Parathyroid adenoma (tissue), 2 donors: ENCODE results near the gene SPATA33.

ENCODE experiments used
- H2AFZ ChIP-seq: fragments of 300-600 bp; sonication (generic); one replicate; pipeline ENCODE4 v1.7.0; 2017; ENCODE audit warnings: antibody characterized with exemption, mild to moderate bottlenecking
- H3K27ac ChIP-seq: fragments of 300-600 bp; sonication (generic); one replicate; pipeline ENCODE4 v1.7.0; 2017
- H3K27me3 ChIP-seq: fragments of 300-600 bp; sonication (generic); one replicate; pipeline ENCODE4 v1.7.0; 2017; ENCODE audit warnings: low read length; ENCODE audit not compliant: control insufficient read depth, insufficient read depth
- H3K36me3 ChIP-seq: fragments of 300-600 bp; sonication (generic); one replicate; pipeline ENCODE4 v1.7.0; 2017; ENCODE audit warnings: low read length; ENCODE audit not compliant: control insufficient read depth, insufficient read depth
- H3K4me1 ChIP-seq: fragments of 300-600 bp; sonication (generic); one replicate; pipeline ENCODE4 v1.7.0; 2017; ENCODE audit warnings: control low read depth
- H3K4me2 ChIP-seq: fragments of 300-600 bp; sonication (generic); one replicate; pipeline ENCODE4 v1.7.0; 2017; ENCODE audit warnings: low read length
- H3K4me3 ChIP-seq: fragments of 300-600 bp; sonication (generic); one replicate; pipeline ENCODE4 v1.7.0; 2017; ENCODE audit warnings: low read depth, low read length
- H3K79me2 ChIP-seq: fragments of 300-600 bp; sonication (generic); one replicate; pipeline ENCODE4 v1.7.0; 2017; ENCODE audit warnings: control low read depth
- H3K9ac ChIP-seq: fragments of 300-600 bp; sonication (generic); one replicate; pipeline ENCODE4 v1.7.0; 2017; ENCODE audit warnings: mild to moderate bottlenecking
- H3K9me3 ChIP-seq: fragments of 300-600 bp; sonication (generic); one replicate; pipeline ENCODE4 v1.7.0; 2017; ENCODE audit warnings: low read length; ENCODE audit not compliant: control insufficient read depth
- TF ChIP-seq, protein P1 (sequence below): fragments of 300-600 bp; sonication (generic); IDR thresholded peaks from one replicate; pipeline ENCODE4 v1.7.0; 2017; ENCODE audit warnings: antibody characterized with exemption, mild to moderate bottlenecking
- donor health status: primary hyperparathyroidism.

The SPATA33 gene

GRCh38 chr16:89709166-89709565, 51.5 kb downstream of the SPATA33 start:
- Histone ChIP-seq H3K4me1 (peaks cover 2% of the 10 kb centered on the region), H3K36me3 (no peaks in the 10 kb centered on the region)
- TF ChIP-seq, protein P1, sequence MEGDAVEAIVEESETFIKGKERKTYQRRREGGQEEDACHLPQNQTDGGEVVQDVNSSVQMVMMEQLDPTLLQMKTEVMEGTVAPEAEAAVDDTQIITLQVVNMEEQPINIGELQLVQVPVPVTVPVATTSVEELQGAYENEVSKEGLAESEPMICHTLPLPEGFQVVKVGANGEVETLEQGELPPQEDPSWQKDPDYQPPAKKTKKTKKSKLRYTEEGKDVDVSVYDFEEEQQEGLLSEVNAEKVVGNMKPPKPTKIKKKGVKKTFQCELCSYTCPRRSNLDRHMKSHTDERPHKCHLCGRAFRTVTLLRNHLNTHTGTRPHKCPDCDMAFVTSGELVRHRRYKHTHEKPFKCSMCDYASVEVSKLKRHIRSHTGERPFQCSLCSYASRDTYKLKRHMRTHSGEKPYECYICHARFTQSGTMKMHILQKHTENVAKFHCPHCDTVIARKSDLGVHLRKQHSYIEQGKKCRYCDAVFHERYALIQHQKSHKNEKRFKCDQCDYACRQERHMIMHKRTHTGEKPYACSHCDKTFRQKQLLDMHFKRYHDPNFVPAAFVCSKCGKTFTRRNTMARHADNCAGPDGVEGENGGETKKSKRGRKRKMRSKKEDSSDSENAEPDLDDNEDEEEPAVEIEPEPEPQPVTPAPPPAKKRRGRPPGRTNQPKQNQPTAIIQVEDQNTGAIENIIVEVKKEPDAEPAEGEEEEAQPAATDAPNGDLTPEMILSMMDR, result no peak

GRCh38 chr16:89709716-89710432, 52.2 kb downstream of the SPATA33 start:
- H3K27me3 ChIP-seq, result no peaks in the 10 kb centered on the region
- H3K79me2 ChIP-seq, result no peaks in the 10 kb centered on the region
- no peak overlapping the region for H2AFZ ChIP-seq
- H3K36me3 ChIP-seq, result no peaks in the 10 kb centered on the region
- no peak overlapping the region for H3K27ac ChIP-seq
- H3K4me3 ChIP-seq, result no peak overlapping the region
- H3K9me3 ChIP-seq, result no peaks in the 10 kb centered on the region
- TF ChIP-seq, protein P1, result no peak
- H3K4me2 ChIP-seq, result no peak overlapping the region
- H3K4me1 ChIP-seq, result peaks cover 2% of the 10 kb centered on the region
- no peak overlapping the region for H3K9ac ChIP-seq

More at GRCh38 chr16:89709166-89709565, 51.5 kb downstream of the SPATA33 start:
- Histone ChIP-seq H3K9ac (no peak overlapping the region), H3K79me2 (no peaks in the 10 kb centered on the region), H3K4me2 (no peak overlapping the region), H2AFZ (no peak overlapping the region), H3K9me3 (no peaks in the 10 kb centered on the region), H3K4me3 (no peak overlapping the region), H3K27ac (no peak overlapping the region), H3K27me3 (no peaks in the 10 kb centered on the region)

GRCh38 chr16:89710709-89711564, 53.3 kb downstream of the SPATA33 start:
- Histone ChIP-seq H3K9ac (no peak overlapping the region), H3K4me2 (no peak overlapping the region), H3K27ac (no peak overlapping the region), H3K27me3 (no peaks in the 10 kb centered on the region), H2AFZ (no peak overlapping the region), H3K36me3 (no peaks in the 10 kb centered on the region), H3K4me1 (no peaks in the 10 kb centered on the region), H3K79me2 (no peaks in the 10 kb centered on the region), H3K9me3 (no peaks in the 10 kb centered on the region), H3K4me3 (no peak overlapping the region)
- TF ChIP-seq, protein P1, result no peak

- no peaks in the 10 kb centered on the region for H3K9me3 ChIP-seq
- no peak overlapping the region for H3K27ac ChIP-seq
- H2AFZ ChIP-seq, result no peak overlapping the region
- H3K79me2 ChIP-seq, result no peaks in the 10 kb centered on the region
- H3K36me3 ChIP-seq, result no peaks in the 10 kb centered on the region
- no peak overlapping the region for H3K9ac ChIP-seq
- TF ChIP-seq, protein P1, result no peak
- H3K4me2 ChIP-seq, result no peak overlapping the region
- no peaks in the 10 kb centered on the region for H3K4me1 ChIP-seq
- no peak overlapping the region for H3K4me3 ChIP-seq
- H3K27me3 ChIP-seq, result no peaks in the 10 kb centered on the region
These were observed 54.1 kb downstream of the SPATA33 start for GRCh38 chr16:89711601-89712273.
